Hippocampal formation (tissue), 2 donors: ENCODE results near the gene LPIN2.
"Not testable (repeated sequence)": the region's sequence is repeated elsewhere in the genome, so short reads cannot be mapped to it uniquely, and the experiment has no call there.

ENCODE experiments used
- DNase-seq, 2 donors: peaks; one replicate each; lab custom pipeline; 2025; lab: John Stamatoyannopoulos, UW

The LPIN2 gene

GRCh38 chr18:3007491-3007890 is 5.5 kb downstream of the LPIN2 start:
- no peak for DNase-seq

DNA sequence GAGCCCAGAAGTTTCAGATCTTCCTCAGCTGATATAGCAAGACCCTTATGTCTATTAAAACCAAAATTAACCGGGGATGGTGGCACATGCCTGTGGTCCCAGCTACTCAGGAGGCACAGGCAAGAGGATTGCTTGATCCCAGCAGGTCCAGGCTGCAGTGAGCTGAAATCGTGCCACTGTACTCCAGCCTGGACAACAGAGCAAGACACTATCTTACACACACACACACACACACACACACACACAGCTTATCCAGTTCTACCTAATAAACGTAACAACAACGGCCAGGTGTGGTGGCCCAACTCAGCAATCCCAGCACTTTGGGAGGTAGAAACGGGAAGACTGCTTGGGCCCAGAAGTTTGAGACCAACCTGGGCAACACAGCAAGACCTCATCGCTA is 7.5 kb downstream of the LPIN2 start:
- DNase-seq = no peak

GRCh38 chr18:3003766-3004165 is 9.2 kb downstream of the LPIN2 start:
- not testable (repeated sequence) for DNase-seq

GRCh38 chr18:3002732-3003131 is 10.2 kb downstream of the LPIN2 start:
- no peak for DNase-seq

DNA sequence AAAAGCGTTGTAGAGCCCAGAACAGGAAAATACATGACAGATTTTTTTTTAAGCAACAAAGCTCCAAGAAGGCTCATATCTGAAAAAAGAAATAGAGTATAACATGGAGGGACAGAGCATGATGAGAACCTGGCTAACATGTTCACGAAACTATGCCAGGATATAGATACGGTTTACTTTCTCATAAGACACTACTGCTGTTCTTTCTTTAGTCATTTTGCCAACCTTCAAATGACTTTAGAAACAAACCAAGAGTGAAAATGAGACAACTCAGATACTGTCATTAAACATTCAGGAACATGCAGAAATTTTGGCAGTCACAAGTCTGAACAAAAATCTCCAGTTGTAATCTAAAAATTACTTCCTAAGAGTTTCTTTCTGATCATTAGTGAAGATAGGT is 14.3 kb downstream of the LPIN2 start:
- no peak for DNase-seq

DNA sequence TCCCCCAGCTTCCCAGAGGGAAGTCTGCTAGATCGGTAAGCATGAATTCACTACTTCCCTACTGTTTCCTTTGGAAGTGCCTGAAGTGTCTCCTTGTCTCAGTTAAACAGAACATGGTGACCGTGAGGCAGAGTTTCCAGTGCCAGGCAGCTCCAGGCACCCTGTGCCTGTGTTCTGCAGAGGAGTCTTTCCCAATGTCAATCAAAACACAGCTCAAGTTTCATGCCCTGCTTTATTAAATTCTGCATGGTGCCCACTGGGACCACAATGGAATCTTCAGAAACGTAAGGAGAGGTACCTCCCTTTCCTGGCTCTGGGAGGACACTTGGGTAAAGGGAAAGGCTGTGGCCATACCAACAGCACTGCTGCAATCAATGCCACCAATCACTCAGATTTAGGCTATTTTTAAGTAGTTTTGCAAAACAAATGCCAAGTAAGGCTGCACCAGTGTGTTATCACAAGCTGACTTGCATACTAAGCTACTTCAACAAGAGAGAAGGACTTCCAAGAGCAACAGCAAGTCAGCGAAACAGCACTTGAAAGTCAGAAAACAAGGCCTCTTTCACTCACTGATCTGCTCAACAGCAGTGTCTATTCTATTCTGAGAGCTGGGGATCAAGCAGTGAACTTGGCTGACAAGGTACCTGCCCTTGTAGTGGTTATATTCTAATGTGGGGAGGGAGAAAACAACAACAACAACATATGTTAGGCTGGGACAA is 14.9 kb downstream of the LPIN2 start:
- peak in 1 of 2 donors; percentile 32 for DNase-seq

GRCh38 chr18:2997429-2997828 is 15.5 kb downstream of the LPIN2 start:
- DNase-seq = no peak

GRCh38 chr18:2994603-2995432 is 18.1 kb downstream of the LPIN2 start:
- DNase-seq = no peak

DNA sequence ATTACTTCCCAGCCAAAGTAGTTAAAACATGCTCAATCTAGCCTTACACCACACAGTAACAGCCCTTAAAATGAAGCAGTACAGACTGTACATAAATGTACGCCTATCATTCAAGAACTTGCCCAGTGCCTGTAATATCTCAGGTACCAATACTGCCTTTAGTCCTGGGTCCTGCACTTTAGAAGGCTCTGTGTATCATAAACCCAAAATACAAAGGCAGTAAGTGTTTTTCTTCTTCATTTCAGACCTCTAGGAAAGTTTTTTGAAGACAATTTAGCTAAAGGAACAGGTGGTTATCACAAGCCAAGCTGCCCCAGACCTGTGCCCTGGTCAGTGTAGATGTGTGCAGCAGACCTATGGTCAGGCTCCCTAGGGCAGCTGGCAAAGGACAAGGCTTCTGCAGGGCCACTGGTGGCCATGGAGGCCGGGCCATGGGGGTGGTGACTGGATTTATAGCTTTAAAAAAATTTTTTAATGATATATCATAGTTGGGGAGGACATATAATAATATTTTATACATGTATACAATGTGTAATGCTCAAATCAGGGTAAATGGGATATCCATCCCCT is 18.8 kb downstream of the LPIN2 start:
- no peak for DNase-seq

DNA sequence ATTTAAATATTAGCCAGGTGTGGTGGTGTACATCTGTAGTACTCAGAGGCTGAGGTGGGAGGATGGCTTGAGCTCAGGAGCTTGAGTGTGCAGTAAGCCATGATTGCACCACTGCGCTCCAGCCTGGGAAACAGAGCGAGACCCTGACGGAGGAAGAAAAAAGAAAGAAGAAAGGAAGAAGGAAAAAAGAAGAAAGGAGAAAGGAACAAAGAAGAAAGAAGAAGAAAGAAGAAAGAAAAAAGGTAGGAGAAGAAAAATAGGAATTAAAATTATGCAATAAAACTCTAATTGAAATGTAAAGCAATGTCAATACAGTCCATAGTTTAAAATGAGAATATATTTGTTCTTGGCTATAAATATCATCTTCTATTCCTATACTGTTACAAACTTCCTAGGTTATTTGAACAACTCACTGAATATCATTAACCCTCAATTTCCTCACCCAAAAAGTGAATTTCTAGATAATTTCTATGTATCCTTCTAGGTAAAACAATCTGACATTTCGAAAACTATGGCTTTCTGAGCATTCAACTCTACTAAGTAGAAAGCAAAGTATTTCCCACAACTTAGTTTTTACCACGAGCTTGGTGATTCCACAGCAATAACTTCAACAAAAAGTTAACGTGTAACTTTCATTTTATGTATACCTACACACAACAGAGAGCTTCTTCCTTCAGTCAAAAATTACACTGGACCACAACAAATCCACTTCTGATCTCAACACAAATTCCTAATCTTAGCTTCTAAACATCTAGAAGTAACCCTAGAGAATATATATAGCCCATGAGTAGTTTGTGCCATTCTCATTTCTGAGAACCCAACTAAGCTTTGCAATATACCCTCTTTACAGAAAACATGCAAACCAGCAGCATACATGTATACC is 19.7 kb downstream of the LPIN2 start:
- DNase-seq = no peak

DNA sequence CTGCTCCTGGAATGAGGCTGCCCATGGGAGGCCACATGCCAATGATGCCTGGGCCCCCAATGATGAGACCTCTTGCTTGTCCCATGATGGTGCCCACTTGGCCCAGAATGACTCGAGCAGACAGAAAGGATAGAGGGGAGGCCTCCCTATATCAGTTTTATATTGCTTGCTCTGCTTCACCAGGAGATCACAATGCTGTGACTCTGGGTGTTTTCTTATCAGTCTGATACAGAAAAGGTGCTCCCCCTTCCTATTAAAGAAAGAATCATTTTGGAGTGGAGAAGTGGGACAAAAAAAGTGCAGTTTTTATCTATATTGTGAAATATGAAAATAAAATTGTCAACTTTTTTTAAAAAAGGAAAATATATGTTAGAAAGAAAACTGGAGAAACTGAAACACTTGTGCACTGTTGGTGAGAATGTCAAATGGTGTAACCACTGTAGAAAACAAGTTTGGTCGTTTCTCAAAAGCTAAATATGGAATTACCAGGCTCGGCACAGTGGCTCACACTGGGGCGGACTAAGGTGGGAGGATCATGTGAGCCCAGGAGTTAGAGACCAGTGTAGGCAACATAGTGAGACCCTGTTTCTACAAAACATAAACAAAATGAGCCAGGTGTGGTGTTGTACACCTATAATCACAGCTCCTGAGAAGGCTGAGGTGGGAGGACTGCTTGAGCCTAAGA is 21.8 kb downstream of the LPIN2 start:
- DNase-seq = no peak

DNA sequence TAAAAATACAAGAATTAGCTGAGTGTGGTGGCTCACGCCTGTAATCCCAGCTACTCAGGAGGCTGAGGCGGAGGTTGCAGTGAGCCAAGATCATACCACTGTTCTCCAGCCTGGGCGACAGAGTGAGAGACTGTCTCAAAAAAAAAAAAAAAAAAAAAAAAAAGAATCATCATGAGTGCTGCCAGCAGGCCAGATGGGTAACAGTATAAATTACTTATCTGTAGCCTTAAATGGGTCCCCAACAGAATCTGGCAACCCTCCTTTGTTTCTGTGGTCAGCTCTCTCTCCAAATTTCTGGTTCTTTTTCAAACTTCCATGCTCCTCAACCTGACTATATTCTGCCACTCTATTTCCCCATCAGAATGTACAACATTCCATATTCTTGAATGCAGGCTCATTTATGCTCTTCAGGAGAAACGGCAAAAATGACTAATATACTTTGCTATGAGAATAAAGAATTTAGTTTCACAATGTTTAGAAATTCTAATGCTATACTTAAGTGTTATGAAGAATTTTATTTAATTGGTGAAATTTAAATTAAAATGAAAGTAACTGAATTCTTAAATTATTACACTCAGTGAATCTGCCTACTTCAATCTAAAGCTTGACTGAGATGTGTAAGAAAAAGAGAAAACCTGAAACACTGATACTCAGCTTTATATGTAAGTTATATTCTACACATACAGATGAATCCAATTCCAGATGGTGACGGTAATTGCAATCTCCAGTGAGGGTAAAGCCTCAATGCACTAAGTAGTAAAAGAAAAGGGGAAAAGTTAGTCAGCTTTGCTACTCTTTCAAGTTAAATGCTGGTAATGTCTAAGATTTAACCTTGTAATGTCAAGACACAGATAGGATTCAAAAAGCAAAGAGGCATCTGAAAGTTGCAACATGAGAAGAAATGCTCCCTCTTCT is 24.8 kb downstream of the LPIN2 start:
- no peak for DNase-seq

DNA sequence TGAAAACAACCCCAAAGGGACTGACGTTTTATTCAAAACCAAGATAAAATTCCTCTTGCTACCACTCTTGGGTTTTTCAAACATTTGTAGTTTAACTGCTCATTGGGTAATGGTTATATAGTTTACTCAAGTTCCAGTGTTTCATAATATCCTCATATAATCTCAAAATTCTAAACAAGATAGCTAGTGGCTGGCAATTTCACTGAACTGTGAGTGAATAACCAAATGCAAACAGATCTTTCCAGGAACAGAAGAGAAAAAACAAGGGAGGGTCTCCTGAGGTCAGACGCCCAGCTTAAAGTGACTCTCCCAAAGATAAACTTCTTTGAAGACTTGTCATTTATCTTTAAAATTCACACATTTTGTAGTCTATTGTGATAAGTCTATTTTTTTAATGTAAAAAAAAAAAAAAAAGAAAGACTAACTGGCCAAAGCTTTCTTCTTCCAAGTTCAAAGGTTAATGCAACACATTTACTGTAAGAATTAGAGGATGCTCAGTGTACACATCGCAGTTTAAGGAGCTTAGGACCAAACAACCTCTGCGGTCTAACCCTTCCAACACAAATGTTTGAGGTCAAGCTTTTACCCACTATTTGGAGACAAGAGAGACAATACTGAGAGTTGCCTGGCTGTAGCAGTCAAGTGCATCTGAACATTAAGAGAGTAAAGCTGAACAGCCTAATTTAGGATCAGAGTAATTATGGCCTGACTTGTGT is 26.6 kb downstream of the LPIN2 start:
- no peak for DNase-seq

GRCh38 chr18:2985628-2986027 is 27.3 kb downstream of the LPIN2 start:
- DNase-seq = no peak

- DNase-seq = no peak
These were observed 28.2 kb downstream of the LPIN2 start for GRCh38 chr18:2984703-2985261.

GRCh38 chr18:2984091-2984490 is 28.9 kb downstream of the LPIN2 start:
- DNase-seq = no peak

GRCh38 chr18:2983296-2983695 is 29.6 kb downstream of the LPIN2 start:
- DNase-seq = no peak

DNA sequence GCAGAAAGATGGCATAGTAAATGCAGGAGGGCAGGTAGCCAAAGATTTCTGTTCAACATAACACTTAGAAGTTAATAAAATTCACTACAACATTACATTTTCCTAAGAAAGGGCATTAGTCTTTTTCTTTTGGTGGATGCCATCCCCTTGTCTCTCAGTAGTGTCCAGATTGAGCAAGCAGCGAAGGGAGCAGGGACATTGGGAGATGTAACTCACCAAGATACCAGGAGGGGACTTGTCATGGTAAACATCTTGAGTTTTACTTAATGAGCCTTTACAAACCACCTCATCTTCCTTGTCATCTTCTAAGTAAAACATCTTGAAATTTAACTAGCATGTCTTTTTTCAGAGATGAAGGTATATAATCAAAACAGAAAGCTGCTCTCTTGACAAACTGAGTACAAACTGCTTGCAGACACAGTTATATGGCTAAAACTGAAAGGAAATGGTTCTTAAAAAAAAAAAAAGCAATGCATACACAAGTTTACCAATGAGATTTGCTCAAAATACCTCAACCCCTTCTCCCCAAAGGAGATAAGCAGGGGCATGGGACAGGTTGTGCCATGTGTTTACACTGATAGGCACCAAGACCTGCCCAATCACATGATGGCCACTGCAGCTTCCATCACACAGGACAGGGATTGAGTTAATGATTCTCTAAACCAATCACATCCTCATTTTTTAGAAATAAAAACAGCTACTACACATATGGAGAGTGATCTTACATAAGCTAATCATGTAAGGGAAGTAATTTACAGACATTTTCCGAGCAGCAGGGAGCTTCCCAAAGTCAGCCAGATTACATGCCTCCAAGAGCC is 30.3 kb downstream of the LPIN2 start:
- no peak for DNase-seq
